A549 (cell line): ENCODE results near the gene ZDHHC11.

Source experiments
- EHMT2 ChIP-seq: fragments of 200-600 bp; sonication (generic); IDR thresholded peaks from 2 replicates; pipeline ENCODE4 v1.6.1; 2016; ENCODE audit warnings: antibody characterized with exemption, low read depth, mild to moderate bottlenecking, moderate library complexity
- EP300 ChIP-seq, 2 experiments: fragments of >200 bp; sonication (Bioruptor Twin); formaldehyde crosslinking; IDR thresholded peaks; 2 replicates in 1 of 2; 3 replicates in 1 of 2; pipeline ENCODE4 v1.6.1; 2016 to 2017
- JUN ChIP-seq, 2 experiments: fragments of >200 bp; sonication (Bioruptor Twin); formaldehyde crosslinking; IDR thresholded peaks; 2 replicates in 1 of 2; 3 replicates in 1 of 2; pipeline ENCODE4 v1.6.1; 2016 to 2017
- MAFK ChIP-seq: fragments of 450-650 bp; IDR thresholded peaks from 2 replicates; pipeline ENCODE4 v1.6.1; 2014; ENCODE audit not compliant: partially characterized antibody
- MYC ChIP-seq: IDR thresholded peaks from 2 replicates; pipeline ENCODE4 v1.6.1; 2012; ENCODE audit warnings: mild to moderate bottlenecking, inconsistent platforms, low read length, improper control_type of control experiment, borderline replicate concordance
- POLR2A ChIP-seq: IDR thresholded peaks from 2 replicates; pipeline ENCODE4 v1.6.1; 2012; ENCODE audit warnings: mild to moderate bottlenecking, low read length
- RFX5 ChIP-seq: fragments of 450-650 bp; IDR thresholded peaks from 2 replicates; pipeline ENCODE4 v1.7.1; 2014; ENCODE audit warnings: antibody characterized with exemption, mild to moderate bottlenecking, moderate library complexity
- TFCP2L1 ChIP-seq: fragments of 250-450 bp; sonication (Bioruptor Pico); IDR thresholded peaks from 2 replicates; pipeline ENCODE4 v1.5.0; 2021; ENCODE audit warnings: mild to moderate bottlenecking
- TF ChIP-seq, protein P1 (sequence below): fragments of >200 bp; sonication (Bioruptor Twin); formaldehyde crosslinking; IDR thresholded peaks from 3 replicates; pipeline ENCODE4 v1.5.1; 2016
- TF ChIP-seq, protein P2 (sequence below): fragments of 450-650 bp; IDR thresholded peaks from 2 replicates; pipeline ENCODE4 v1.6.1; 2014; ENCODE audit warnings: antibody characterized with exemption

DNA sequence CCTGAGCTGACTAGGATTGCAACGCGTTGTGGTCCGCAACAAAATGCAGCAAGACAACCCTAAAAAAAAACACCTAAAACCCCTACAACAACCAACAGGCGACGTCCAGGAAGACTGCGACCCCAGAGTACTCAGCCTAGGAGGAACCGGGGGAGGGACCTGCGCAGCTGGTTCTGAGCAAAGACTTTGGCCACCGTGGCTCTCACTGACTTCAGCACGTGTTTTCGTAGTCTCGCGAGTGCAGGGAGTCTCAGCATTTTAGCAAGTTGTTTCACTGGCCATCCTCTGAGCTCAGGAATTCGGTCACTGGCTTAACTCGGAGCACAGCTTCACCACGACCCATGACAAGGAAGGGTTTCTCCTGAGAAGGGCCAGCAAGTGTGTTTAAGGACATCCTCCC lies 8.6 kb upstream of the ZDHHC11 start:
- TF ChIP-seq, protein P1, sequence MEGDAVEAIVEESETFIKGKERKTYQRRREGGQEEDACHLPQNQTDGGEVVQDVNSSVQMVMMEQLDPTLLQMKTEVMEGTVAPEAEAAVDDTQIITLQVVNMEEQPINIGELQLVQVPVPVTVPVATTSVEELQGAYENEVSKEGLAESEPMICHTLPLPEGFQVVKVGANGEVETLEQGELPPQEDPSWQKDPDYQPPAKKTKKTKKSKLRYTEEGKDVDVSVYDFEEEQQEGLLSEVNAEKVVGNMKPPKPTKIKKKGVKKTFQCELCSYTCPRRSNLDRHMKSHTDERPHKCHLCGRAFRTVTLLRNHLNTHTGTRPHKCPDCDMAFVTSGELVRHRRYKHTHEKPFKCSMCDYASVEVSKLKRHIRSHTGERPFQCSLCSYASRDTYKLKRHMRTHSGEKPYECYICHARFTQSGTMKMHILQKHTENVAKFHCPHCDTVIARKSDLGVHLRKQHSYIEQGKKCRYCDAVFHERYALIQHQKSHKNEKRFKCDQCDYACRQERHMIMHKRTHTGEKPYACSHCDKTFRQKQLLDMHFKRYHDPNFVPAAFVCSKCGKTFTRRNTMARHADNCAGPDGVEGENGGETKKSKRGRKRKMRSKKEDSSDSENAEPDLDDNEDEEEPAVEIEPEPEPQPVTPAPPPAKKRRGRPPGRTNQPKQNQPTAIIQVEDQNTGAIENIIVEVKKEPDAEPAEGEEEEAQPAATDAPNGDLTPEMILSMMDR, result no peak
- no peak for TF ChIP-seq EP300 (IDR thresholded peaks at IDR 0.05)
- TF ChIP-seq POLR2A, result no peak
- TF ChIP-seq EHMT2, result no peak
- no peak for TF ChIP-seq TFCP2L1
- no peak for TF ChIP-seq RFX5
- TF ChIP-seq MAFK, result no peak
- TF ChIP-seq JUN (IDR thresholded peaks at IDR 0.05), result no peak
- TF ChIP-seq, protein P2, sequence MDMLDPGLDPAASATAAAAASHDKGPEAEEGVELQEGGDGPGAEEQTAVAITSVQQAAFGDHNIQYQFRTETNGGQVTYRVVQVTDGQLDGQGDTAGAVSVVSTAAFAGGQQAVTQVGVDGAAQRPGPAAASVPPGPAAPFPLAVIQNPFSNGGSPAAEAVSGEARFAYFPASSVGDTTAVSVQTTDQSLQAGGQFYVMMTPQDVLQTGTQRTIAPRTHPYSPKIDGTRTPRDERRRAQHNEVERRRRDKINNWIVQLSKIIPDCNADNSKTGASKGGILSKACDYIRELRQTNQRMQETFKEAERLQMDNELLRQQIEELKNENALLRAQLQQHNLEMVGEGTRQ, result no peak
- TF ChIP-seq MYC, result no peak
